Motor neuron (in vitro differentiated cells): ENCODE data around the gene USP3. TPM values are rescaled to one million over a fixed set of nuclear protein-coding genes. Genes with fewer than 3 reads are reported as not detected.
A peak's percentile ranks its signal among the peaks of the same experiment; 100 is the strongest.
"Not testable (repeated sequence)": the region's sequence is repeated elsewhere in the genome, so short reads cannot be mapped to it uniquely, and the experiment has no call there.

Experiments used
- ATAC-seq, 8 experiments: fragments of 200-7000 bp; cut with Tn5 transposase; replicated peaks in 6 of 8; 2 replicates each; pipeline ENCODE4 v1.8.0; 2021; ENCODE audit warnings: mild to moderate bottlenecking in 8 of 8, moderate library complexity in 8 of 8
- H3K27ac ChIP-seq, 2 donors: fragments of 250-450 bp; sonication (Bioruptor Pico); 2 replicates each; pipeline ENCODE4 v1.9.0; 2021; ENCODE audit warnings: antibody characterized with exemption in 2 of 2, mild to moderate bottlenecking in 2 of 2, moderate library complexity in 1 of 2
- H3K4me1 ChIP-seq, 2 donors: fragments of 250-450 bp; sonication (Bioruptor Pico); replicated peaks in 1 of 2; 2 replicates each; pipeline ENCODE4 v1.6.1; 2021; ENCODE audit warnings: antibody characterized with exemption in 2 of 2, mild to moderate bottlenecking in 2 of 2, moderate library complexity in 1 of 2
- H3K4me3 ChIP-seq, 5 donors: fragments of 250-450 bp; sonication (Bioruptor Pico); 2 replicates each; pipeline ENCODE4 v1.9.0; 2021; ENCODE audit warnings: antibody characterized with exemption in 5 of 5, mild to moderate bottlenecking in 5 of 5, moderate library complexity in 4 of 5
- WGBS, 10 experiments: fragments of 450-650 bp; shearing (Covaris generic); methylation state at CpG; one replicate each; pipeline ENCODE4 v1.0.0; 2022; 5-methylcytosine and 5-hydroxymethylcytosine counted together
- in situ Hi-C, 9 experiments: fragments of 400-800 bp; cut with MboI; loops; one replicate each; pipeline ENCODE4 v1.15.0; 2021; ENCODE audit warnings: low sequenced_read_pairs in 9 of 9, low pct_unique_long_range_greater_than_20kb in 2 of 9; ENCODE audit not compliant: unreplicated experiment in 9 of 9
- total RNA-seq, 8 experiments: library from RNA; unstranded; fragments of 300-600 nt; gene quantifications; 2 replicates each; pipeline versions ENCODE4 v1.2.3 to v1.2.4, GENCODE V29; 2022

The USP3 gene
- total RNA-seq, 8 experiments from 2014 or later = 20.4 to 63.7 (median 47.1) TPM

DNA sequence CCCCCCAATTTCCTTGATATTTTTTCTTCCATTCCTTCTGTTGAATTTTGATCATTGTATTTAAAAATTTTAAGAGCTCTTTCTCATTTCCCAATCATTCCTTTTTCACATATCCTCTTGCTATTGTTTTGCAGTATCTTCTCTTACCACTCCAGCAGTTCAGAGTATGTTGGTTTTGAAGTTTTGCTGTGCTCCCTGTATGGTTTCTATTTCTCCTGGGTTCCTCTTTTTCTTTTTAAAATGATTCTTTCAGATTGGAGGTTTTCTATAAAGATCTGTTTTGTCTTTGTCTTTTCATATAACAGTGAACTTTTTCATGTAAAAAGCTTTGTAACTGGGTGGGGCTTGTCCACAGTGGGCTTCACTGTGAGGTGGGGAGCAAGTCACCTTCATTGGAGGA is 12.8 kb downstream of the USP3 start:
- in situ Hi-C loops = no loop called here
- Histone ChIP-seq H3K4me1 (peaks cover 0 to 25% of the 10 kb centered on the region in 2 donors), H3K27ac (no peak overlapping the region), H3K4me3 (no peak overlapping the region)
- no peak for ATAC-seq

DNA sequence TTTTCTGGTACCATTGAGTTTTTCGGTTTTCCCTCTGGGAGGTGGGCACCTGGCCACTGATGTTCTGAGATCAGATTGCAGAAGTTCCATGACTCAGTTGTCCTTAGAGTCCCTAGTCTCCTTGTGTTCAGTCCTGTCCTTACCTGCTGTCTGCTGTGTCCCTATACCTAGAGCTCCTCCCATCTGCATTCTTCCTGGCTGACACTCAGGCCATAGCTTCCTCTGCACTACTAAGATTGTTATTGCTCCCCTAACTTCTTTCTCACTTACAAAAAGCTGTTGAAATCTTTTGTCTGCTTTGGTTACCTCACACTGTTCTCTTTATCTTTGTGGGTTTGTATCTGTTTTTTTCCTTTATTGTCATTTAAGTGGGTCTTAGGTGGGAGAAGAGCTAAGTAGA is 13.2 kb downstream of the USP3 start:
- no peak overlapping the region for H3K4me3 ChIP-seq
- no peak for ATAC-seq
- 60 to 89% (median 60%) methylated on average over 1 of the region's 1 CpG; no CpG with 5 or more reads in 5 of the 10 experiments for WGBS, 10 experiments
- in situ Hi-C loops = no loop called here
- no peak overlapping the region for H3K27ac ChIP-seq
- peaks cover 0 to 25% of the 10 kb centered on the region in 2 donors for H3K4me1 ChIP-seq

DNA sequence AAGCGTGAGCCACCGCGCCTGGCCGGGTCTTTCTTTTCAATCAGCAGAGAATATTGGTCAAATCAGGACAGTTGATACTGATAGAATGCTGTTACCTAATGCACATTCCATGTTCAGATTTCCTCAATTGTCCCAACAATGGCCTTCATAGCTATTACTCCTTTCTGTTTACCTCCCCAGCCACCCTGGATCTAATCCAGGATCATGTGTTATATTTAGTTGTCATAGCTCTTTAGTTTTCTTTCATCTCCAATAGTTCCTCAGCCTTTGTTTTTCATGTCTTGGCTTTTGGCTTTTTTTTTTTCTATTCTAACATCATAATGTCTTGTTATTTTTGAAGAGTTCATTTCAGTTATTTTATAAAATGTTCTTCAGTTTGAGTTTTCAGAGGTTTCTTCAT is 14.6 kb downstream of the USP3 start:
- in situ Hi-C loops = no loop called here
- H3K4me3 ChIP-seq = no peak overlapping the region
- H3K27ac ChIP-seq = no peak overlapping the region
- ATAC-seq = no peak
- WGBS, 10 experiments = 50 to 100% (median 100%) methylated on average over 1 to 4 of the region's 4 CpGs; no CpG with 5 or more reads in 3 of the 10 experiments
- H3K4me1 ChIP-seq = peaks cover 0 to 25% of the 10 kb centered on the region in 2 donors

DNA sequence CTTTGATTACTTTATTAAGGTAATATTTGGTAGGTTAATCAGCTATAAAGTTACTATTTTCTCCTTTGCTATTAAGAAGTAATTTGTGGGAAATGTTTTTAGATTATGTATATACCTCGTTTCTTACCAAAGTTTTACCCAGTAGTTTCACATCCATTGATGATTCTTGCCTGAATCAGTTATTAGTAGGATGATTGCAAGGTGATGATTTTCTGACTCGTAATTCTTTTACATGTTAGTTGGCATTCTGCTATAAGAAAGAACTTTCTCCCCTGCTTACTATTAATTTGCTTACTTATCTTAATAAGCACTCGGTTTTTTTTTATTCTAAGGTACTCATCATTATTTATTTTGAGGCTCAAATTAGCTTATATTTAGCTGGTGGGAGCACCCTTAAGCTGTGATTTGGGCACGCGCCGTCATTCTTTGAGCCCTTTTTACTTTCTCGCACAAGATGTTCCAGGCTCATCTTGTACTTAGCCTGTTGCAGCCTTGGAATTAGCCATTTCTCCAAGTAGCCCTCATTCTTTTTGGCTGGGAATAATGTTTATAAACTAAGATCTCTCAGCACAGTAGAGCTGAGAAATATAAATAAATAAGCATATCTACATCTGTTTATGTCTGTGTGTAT is 15.3 kb downstream of the USP3 start:
- Histone ChIP-seq H3K4me3 (no peak overlapping the region), H3K27ac (no peak overlapping the region), H3K4me1 (peaks cover 0 to 21% of the 10 kb centered on the region in 2 donors)
- WGBS, 10 experiments = 22 to 100% (median 87%) methylated on average over 1 to 7 of the region's 7 CpGs
- in situ Hi-C loops = no loop called here
- ATAC-seq = no peak

DNA sequence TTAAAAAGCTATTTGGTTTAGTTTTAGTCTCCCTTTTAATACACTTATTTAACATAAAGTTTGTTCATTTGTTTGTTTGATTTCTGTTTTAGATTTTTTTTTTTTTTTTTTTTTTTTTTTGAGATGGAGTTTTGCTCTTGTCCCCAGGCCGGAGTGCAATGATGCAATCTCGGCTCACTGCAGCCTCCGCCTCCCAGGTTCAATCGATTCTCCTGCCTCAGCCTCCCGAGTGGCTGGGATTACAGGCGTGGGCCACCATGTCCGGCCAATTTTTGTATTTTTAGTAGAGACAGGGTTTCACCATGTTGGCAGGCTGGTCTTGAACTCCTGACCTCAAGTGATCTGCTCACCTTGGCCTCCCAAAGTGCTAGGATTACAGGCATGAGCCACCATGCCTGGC is 16.1 kb downstream of the USP3 start:
- in situ Hi-C loops, H3K4me3 ChIP-seq, H3K27ac ChIP-seq, ATAC-seq: not testable (repeated sequence)
- H3K4me1 ChIP-seq = peaks cover 0 to 13% of the 10 kb centered on the region in 2 donors
- 83 to 100% (median 93%) methylated on average over 2 to 7 of the region's 7 CpGs; no CpG with 5 or more reads in 1 of the 10 experiments for WGBS, 10 experiments

DNA sequence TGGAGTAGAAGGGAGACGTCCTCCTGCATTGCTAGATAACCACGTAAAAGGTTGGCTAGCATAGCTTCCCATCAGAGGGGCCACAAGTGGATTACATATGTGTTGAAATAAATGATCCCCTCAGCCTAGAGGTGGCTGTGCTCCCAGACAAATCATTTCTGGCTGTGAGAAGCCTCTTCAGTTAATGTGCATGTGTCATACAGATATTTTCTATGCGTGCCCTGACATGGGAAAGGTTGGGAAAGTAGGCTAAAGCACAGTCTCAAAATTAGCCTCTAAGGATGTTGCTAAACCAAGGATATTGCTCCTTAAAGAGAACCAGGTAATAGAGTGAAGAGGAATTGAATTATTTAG is 17.8 kb downstream of the USP3 start:
- in situ Hi-C loops = no loop called here
- H3K27ac ChIP-seq = no peak overlapping the region
- no peak overlapping the region for H3K4me3 ChIP-seq
- 29 to 100% (median 80%) methylated on average over 1 to 3 of the region's 3 CpGs; no CpG with 5 or more reads in 3 of the 10 experiments for WGBS, 10 experiments
- no peaks in the 10 kb centered on the region for H3K4me1 ChIP-seq
- ATAC-seq = peak in 1 of 8 experiments; percentile 34

DNA sequence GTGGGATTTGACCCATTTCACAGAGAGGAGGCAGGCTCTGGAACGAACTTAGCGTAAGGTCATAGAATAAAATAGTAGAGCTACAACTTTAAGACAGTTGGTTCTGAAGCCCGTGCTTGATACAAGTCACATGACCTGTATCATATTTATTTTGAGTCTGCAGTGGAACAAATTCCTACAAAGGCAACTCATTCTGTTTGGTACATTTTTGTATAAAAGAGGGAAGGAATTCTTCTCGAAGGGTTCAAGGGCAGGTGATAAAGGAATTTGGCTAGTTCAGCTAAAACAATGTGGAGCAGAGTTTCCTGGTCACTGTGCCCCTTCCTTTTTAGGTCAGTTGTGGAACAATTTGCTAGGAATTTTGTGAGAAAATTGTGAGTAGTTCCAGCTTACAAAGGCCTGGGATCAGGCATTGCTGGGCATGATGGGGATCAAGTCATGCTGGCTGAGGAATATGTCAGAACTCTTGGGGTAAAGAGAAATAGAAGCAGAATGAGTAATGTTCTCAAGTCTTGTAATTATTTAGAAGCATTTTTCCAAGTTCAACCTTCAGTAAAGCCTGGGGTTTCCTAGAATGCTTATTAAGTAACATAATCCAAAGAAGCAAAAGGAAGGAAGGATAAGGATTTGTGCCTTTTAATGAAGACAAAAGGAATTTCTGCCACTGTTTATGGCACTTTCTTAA is 19.1 kb downstream of the USP3 start:
- WGBS, 10 experiments = 50 to 100% (median 91%) methylated on average over 2 to 4 of the region's 4 CpGs; no CpG with 5 or more reads in 4 of the 10 experiments
- ATAC-seq = no peak
- in situ Hi-C loops = no loop called here

DNA sequence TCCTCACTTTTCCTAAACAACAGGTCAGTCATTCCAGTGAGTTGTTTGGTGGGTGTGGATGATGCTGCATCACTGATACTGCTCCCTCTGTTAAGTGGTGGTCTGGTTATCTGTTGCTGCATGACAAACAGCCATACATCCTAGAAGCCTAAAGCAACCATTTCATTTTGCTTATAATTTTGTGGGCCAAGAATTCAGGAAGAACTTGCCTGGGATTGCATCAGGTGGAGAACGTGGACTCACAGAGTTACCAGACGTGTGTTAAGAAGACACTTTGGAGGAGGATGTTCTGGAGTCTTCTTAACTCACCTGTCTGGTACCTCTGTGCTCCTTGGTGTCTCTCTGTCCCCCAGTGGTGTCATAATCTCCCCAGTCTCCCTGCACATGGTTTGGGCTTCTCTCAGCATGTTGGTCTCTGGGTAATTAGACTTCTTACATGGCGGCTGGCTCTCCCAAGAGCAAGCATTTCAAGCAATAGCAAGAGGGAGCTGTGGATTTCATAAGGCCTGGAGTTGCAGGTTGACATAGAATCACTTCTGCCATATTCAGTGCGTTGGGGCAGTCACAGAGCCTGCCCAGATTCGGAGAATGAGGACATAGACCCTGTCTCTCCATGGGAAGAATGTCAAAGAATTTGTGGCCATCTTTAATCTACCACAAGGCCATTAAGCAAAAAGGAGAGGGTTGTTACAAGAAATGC is 20.1 kb downstream of the USP3 start:
- ATAC-seq = no peak
- Histone ChIP-seq H3K4me1 (no peaks in the 10 kb centered on the region), H3K4me3 (no peak overlapping the region), H3K27ac (no peak overlapping the region)
- 91 to 100% (median 100%) methylated on average over 1 to 4 of the region's 5 CpGs; no CpG with 5 or more reads in 2 of the 10 experiments for whole genome bisulfite sequencing, 10 experiments
- in situ Hi-C loops = no loop called here

More for the DNA sequence above, 19.1 kb downstream of the USP3 start:
- Histone ChIP-seq H3K4me1 (no peaks in the 10 kb centered on the region), H3K27ac (no peak overlapping the region), H3K4me3 (no peak overlapping the region)

DNA sequence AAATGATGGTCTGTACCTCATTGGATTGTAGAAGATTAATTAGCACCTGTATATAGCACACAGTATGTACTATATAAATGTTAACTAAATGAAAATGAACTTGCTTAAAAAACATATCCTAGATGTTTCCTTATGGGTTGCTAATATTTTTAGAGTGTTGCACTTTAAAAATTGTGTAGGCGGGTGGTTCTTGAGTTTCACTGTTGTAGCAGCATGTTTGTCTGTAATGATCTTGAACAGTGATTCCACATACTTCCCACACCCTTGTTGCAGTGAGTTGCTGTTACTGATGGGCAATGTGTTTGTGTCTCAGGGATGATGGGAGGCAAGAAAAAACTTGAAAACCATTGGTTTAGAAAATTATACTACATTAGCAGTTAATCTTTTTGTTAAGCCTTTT is 22.0 kb downstream of the USP3 start:
- 17 to 100% (median 100%) methylated on average over 1 of the region's 1 CpG; no CpG with 5 or more reads in 3 of the 10 experiments for WGBS, 10 experiments
- Histone ChIP-seq H3K4me1 (no peaks in the 10 kb centered on the region), H3K4me3 (no peak overlapping the region), H3K27ac (no peak overlapping the region)
- ATAC-seq = no peak
- in situ Hi-C loops = no loop called here

DNA sequence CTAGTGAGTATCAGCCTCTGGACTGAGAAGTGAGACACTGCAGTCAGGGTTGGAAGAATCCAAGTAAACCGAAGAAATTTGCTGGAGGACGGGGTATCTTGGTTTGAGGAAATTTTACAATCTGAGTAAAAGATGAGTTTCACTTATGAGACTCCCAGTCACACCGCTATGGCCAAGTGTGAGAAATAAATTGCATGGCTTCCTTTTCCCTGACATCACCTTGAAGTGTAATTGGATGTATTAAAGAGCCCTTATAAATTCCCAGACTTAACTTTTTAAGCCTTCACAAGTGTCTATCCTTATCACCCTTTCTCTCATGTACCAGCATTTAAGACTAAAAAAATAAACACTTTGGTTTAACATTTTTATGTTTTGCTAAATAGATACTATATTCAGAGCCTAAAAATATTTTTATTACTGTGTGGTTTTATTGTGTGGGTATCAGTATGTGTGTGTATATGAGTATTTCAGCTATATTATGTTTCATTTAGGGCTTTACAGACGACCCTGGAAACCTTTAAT is 23.8 kb downstream of the USP3 start:
- WGBS, 10 experiments = 50 to 100% (median 93%) methylated on average over 1 to 4 of the region's 4 CpGs; no CpG with 5 or more reads in 1 of the 10 experiments
- Histone ChIP-seq H3K4me1 (peaks cover 7 to 15% of the 10 kb centered on the region in 2 donors), H3K27ac (no peak overlapping the region), H3K4me3 (no peak overlapping the region)
- in situ Hi-C loops = no loop called here
- no peak for ATAC-seq

DNA sequence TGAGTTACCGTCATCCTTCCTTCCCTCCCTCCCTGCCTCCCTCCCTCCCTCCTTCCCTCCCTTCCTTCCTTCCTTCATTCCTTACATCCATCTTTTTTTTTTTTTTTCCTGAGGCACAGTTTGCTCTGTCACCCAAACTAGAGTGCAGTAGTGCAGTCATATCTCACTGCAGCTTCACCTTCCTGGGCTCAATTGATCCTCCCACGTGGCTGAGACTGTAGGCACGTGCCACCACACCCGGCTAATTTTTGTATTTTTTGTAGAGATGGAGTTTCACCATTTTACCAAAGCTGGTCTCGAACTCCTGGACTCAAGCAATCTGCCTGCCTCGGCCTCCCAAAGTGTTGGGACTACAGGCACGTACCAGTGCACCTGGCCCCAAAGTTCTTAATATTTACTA is 25.8 kb downstream of the USP3 start:
- WGBS, 10 experiments = 80 to 100% (median 100%) methylated on average over 1 to 4 of the region's 7 CpGs; no CpG with 5 or more reads in 1 of the 10 experiments
- Histone ChIP-seq H3K4me3 (no peak overlapping the region), H3K27ac (no peak overlapping the region), H3K4me1 (peaks cover 7 to 16% of the 10 kb centered on the region in 2 donors)
- in situ Hi-C loops = no loop called here
- no peak for ATAC-seq

DNA sequence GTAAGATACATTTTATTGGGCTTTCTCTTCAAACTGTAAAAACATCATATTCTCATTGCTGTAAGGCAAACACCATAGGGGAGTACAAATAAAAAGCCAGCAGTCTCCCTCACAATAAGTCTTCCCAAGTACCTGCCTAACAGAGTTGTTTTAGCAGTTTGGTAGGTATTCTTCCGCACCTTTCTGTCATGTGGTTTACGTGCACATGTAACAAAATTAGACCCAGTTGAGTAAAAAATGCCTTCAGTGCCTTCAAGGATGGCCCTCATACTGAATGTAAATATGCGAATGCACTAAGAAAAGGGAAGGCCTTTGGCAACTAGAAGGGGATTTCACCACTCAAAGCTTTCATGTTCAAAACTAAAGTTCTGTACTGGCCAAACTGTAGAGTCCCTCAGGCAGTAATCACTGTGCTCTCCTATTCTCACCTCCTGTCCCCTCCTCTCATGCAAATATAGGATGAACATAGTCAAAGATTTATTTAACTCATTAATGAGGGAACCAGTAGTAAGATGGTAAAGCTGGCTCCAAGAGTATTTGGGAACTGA is 26.4 kb downstream of the USP3 start:
- Histone ChIP-seq H3K27ac (no peak overlapping the region), H3K4me1 (peaks cover 11 to 19% of the 10 kb centered on the region in 2 donors)
- 83 to 100% (median 95%) methylated on average over 1 to 3 of the region's 3 CpGs; no CpG with 5 or more reads in 2 of the 10 experiments for WGBS, 10 experiments

DNA sequence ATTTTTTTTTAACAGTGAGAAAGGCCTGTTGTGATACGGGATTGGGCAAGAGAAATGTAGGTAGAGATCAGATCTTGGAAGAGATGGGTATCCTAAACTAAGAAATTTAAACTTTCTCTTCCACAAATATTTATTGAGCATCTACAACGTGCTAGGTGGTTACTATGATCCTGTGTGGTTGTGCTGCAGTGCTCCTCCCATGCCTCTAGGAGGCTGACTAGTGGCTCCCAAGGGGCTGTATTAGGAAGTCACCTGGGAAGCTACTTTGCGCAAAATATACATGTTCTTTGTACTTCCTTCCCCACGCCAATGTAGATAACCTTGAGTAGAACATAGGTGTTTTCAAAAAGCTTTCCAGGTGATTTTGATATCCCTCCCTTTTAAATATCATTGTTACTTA is 27.2 kb downstream of the USP3 start:
- peaks cover 18 to 24% of the 10 kb centered on the region in 2 donors for H3K4me1 ChIP-seq
- in situ Hi-C loops = no loop called here
- H3K27ac ChIP-seq = no peak overlapping the region
- ATAC-seq = no peak
- WGBS, 10 experiments = 76 to 100% (median 97%) methylated on average over 1 to 4 of the region's 4 CpGs
- no peak overlapping the region for H3K4me3 ChIP-seq

More for the DNA sequence above, 26.4 kb downstream of the USP3 start:
- in situ Hi-C loops = no loop called here
- peak in 3 of 8 experiments; percentile 43 to 73 (median 66) for ATAC-seq
- H3K4me3 ChIP-seq = no peak overlapping the region
